ENCODE results near the gene NYAP1. TPM values are rescaled to one million over a fixed set of nuclear protein-coding genes. Genes with fewer than 3 reads are reported as not detected.
"Not testable (repeated sequence)": the region's sequence is repeated elsewhere in the genome, so short reads cannot be mapped to it uniquely, and the experiment has no call there.

Gene NYAP1
- total RNA-seq, 1 experiment from 2014 or later, result not detected

- DNase-seq (ENCODE audit: low read depth), result no peak
These were observed 521 bp upstream of the NYAP1 start for GRCh38 chr7:100483090-100483721.

- DNase-seq (ENCODE audit: low read depth), result no peak
These were observed 932 bp downstream of the NYAP1 start for GRCh38 chr7:100484673-100485045.

- DNase-seq (ENCODE audit: low read depth), result no peak
These were observed 1.7 kb downstream of the NYAP1 start for GRCh38 chr7:100485471-100485876.

GRCh38 chr7:100486111-100486636 is 2.4 kb downstream of the NYAP1 start:
- no peak for DNase-seq (ENCODE audit: low read depth)

- peak; percentile 31 for DNase-seq (ENCODE audit: low read depth)
These were observed 3.2 kb downstream of the NYAP1 start for GRCh38 chr7:100486753-100487446.

GRCh38 chr7:100488333-100489095 is 4.8 kb downstream of the NYAP1 start:
- DNase-seq (ENCODE audit: low read depth), result no peak

- no peak for DNase-seq (ENCODE audit: low read depth)
These were observed 5.4 kb downstream of the NYAP1 start for GRCh38 chr7:100489121-100489520.

GRCh38 chr7:100489824-100490223 is 6.1 kb downstream of the NYAP1 start:
- peak; percentile 86 for DNase-seq (ENCODE audit: low read depth)

- no peak for DNase-seq (ENCODE audit: low read depth)
These were observed 6.9 kb downstream of the NYAP1 start for GRCh38 chr7:100490483-100491191.

- DNase-seq (ENCODE audit: low read depth), result no peak
These were observed 7.5 kb downstream of the NYAP1 start for GRCh38 chr7:100491192-100491578.

GRCh38 chr7:100492738-100493475 is 9.2 kb downstream of the NYAP1 start:
- DNase-seq (ENCODE audit: low read depth), result no peak

GRCh38 chr7:100493476-100494264 is 9.9 kb downstream of the NYAP1 start:
- DNase-seq (ENCODE audit: low read depth), result no peak

GRCh38 chr7:100496509-100496908 is 12.8 kb downstream of the NYAP1 start:
- DNase-seq (ENCODE audit: low read depth), result no peak

- not testable (repeated sequence) for DNase-seq (ENCODE audit: low read depth)
These were observed 17.0 kb downstream of the NYAP1 start for GRCh38 chr7:100500743-100501142.

- DNase-seq (ENCODE audit: low read depth), result not testable (repeated sequence)
These were observed 20.3 kb downstream of the NYAP1 start for GRCh38 chr7:100504031-100504430.

- no peak for DNase-seq (ENCODE audit: low read depth)
These were observed 21.3 kb downstream of the NYAP1 start for GRCh38 chr7:100504887-100505611.

- no peak for DNase-seq (ENCODE audit: low read depth)
These were observed 22.7 kb downstream of the NYAP1 start for GRCh38 chr7:100506356-100506923.

- DNase-seq (ENCODE audit: low read depth), result peak; percentile 71
These were observed 25.5 kb downstream of the NYAP1 start for GRCh38 chr7:100509231-100509630.
